K562 (cell line): ENCODE data around the gene RNF4. TPM values are rescaled to one million over a fixed set of nuclear protein-coding genes. Genes with fewer than 3 reads are reported as not detected.

Source experiments
- ATF1 ChIP-seq, 2 experiments: fragments of 450-650 bp in 1 of 2; IDR thresholded peaks; 2 replicates each; pipeline ENCODE4 v1.6.1; 2016; ENCODE audit warnings: missing compliant biosample characterization in 1 of 2, missing genetic modification characterization in 1 of 2
- CC2D1A ChIP-seq: fragments of 450-650 bp; IDR thresholded peaks from 2 replicates; pipeline ENCODE4 v1.6.1; 2017; ENCODE audit warnings: mild to moderate bottlenecking
- CTCFL ChIP-seq: IDR thresholded peaks from 2 replicates; pipeline ENCODE4 v1.6.1; 2011; ENCODE audit warnings: borderline replicate concordance, low read depth, mild to moderate bottlenecking, moderate library complexity, low read length; ENCODE audit not compliant: insufficient read depth, poor library complexity, severe bottlenecking
- ETV6 ChIP-seq, 3 experiments: fragments of 150-350 bp in 1 of 3; sonication (generic) in 1 of 3; formaldehyde crosslinking in 1 of 3; IDR thresholded peaks; 2 replicates each; pipeline versions ENCODE4 v1.6.1 to v1.8.0; 2014 to 2022; ENCODE audit warnings: borderline replicate concordance in 2 of 3, low read depth in 2 of 3, antibody characterized with exemption in 1 of 3, low read length in 1 of 3, mild to moderate bottlenecking in 1 of 3, missing genetic modification reagents in 1 of 3
- HDAC6 ChIP-seq: IDR thresholded peaks from 2 replicates; pipeline ENCODE4 v1.6.1; 2012; ENCODE audit warnings: low read depth, mild to moderate bottlenecking, control low read depth, inconsistent platforms, low read length, moderate library complexity
- HOMEZ ChIP-seq: fragments of 250-450 bp; sonication (Bioruptor Pico); IDR thresholded peaks from 2 replicates; pipeline ENCODE4 v1.4.0; 2020; ENCODE audit warnings: mild to moderate bottlenecking, moderate library complexity
- ILK ChIP-seq: fragments of 450-650 bp; IDR thresholded peaks from 2 replicates; pipeline ENCODE4 v1.6.1; 2016; ENCODE audit warnings: missing genetic modification characterization, low read depth, mild to moderate bottlenecking, missing compliant biosample characterization, moderate library complexity, borderline replicate concordance
- MCM7 ChIP-seq, 2 experiments: fragments of 450-650 bp; IDR thresholded peaks; 2 replicates each; pipeline ENCODE4 v1.6.1; 2016 to 2018
- MLX ChIP-seq, 2 experiments: fragments of 450-650 bp in 1 of 2; sonication (generic) in 1 of 2; formaldehyde crosslinking; conservative IDR thresholded peaks; 2 replicates each; pipeline versions ENCODE4 v1.4.0 to v1.8.1; 2020 to 2022; ENCODE audit warnings: mild to moderate bottlenecking in 1 of 2, missing genetic modification reagents in 1 of 2
- RBBP5 ChIP-seq: fragments of 200-600 bp; sonication (generic); IDR thresholded peaks from 2 replicates; pipeline ENCODE4 v1.6.1; 2012; ENCODE audit warnings: borderline replicate concordance, mild to moderate bottlenecking, low read length, control low read depth, inconsistent platforms; ENCODE audit not compliant: insufficient read depth, poor library complexity, severe bottlenecking
- SPI1 ChIP-seq: IDR thresholded peaks from 2 replicates; pipeline ENCODE4 v1.6.1; 2011; ENCODE audit warnings: low read depth, low read length, control low read depth, borderline replicate concordance
- THRAP3 ChIP-seq: fragments of 450-650 bp; IDR thresholded peaks from 2 replicates; pipeline ENCODE4 v1.6.1; 2016; ENCODE audit warnings: mild to moderate bottlenecking, inconsistent platforms, borderline replicate concordance
- YBX1 ChIP-seq: fragments of 450-650 bp; IDR thresholded peaks from 2 replicates; pipeline ENCODE4 v1.7.1; 2016; ENCODE audit warnings: mild to moderate bottlenecking
- ZNF23 ChIP-seq: fragments of 250-450 bp; sonication (Bioruptor Pico); IDR thresholded peaks from 2 replicates; pipeline ENCODE4 v1.4.0; 2020; ENCODE audit warnings: mild to moderate bottlenecking
- ZNF561 ChIP-seq: fragments of 450-650 bp; formaldehyde crosslinking; conservative IDR thresholded peaks from 2 replicates; pipeline ENCODE4 v1.4.0; 2020; ENCODE audit warnings: mild to moderate bottlenecking, moderate library complexity
- ZNF609 ChIP-seq: sonication (generic); formaldehyde crosslinking; IDR thresholded peaks from 2 replicates; pipeline ENCODE4 v1.8.1; 2023; ENCODE audit warnings: missing genetic modification reagents, mild to moderate bottlenecking, borderline replicate concordance
- ZNF707 ChIP-seq: fragments of 250-450 bp; sonication (Bioruptor Pico); conservative IDR thresholded peaks from 2 replicates; pipeline ENCODE4 v1.8.0; 2022; ENCODE audit warnings: inconsistent platforms, mild to moderate bottlenecking, moderate library complexity
- polyA plus RNA-seq, 8 experiments: library from polyadenylated mRNA; depleted of rRNA in 4 of 8; stranded (reverse) in 5 of 8; unstranded in 3 of 8; fragments of >200 nt; fragmentation: Nextera tagmentation in 2 of 8; fragmentation: Illumina TruSeq in 1 of 8; extraction: Ambion mirVana in 2 of 8; extraction: Trizol in 1 of 8; gene quantifications; 2 replicates each; pipeline versions ENCODE4 v1.2.1 to v1.2.3, GENCODE V29; 2011 to 2014; ENCODE audit warnings: inconsistent platforms in 1 of 8, missing spikeins in 1 of 8
- total RNA-seq, 7 experiments: library from RNA; depleted of rRNA in 6 of 7; stranded (reverse); fragments of >200 nt in 6 of 7; fragmentation: Illumina TruSeq in 2 of 7; extraction: Trizol in 2 of 7; gene quantifications; 2 replicates each; pipeline versions ENCODE4 v1.2.1 to v1.2.3, GENCODE V29; 2011 to 2021; ENCODE audit warnings: low replicate concordance in 1 of 7

Gene RNF4
- total and polyA plus RNA-seq, 9 of the 15 experiments (the other 6 are each of a cell fraction or from before 2014, with no cell fraction given), result 19.2 to 59.3 (median 44.8) TPM

- no peak for TF ChIP-seq ZNF707 (CRISPR knock-in tag)
- TF ChIP-seq RBBP5, result peak; percentile 2
- no peak for TF ChIP-seq ZNF23
- no peak for TF ChIP-seq MCM7 (IDR thresholded peaks at IDR 0.05)
- no peak for TF ChIP-seq ILK (tag)
- TF ChIP-seq THRAP3, result no peak
- TF ChIP-seq CTCFL, result no peak
- TF ChIP-seq HDAC6, result no peak
- no peak for TF ChIP-seq HOMEZ (CRISPR knock-in tag)
- TF ChIP-seq YBX1, result no peak
- TF ChIP-seq ZNF609, result no peak; the same call in 1 of the 2 replicates
- no peak for TF ChIP-seq ATF1 (CRISPR knock-in tag; IDR thresholded peaks at IDR 0.05)
- TF ChIP-seq ATF1 (tag; IDR thresholded peaks at IDR 0.05), result peak; percentile 81
- TF ChIP-seq MLX (CRISPR knock-in tag; conservative IDR thresholded peaks at IDR 0.05), result no peak
- TF ChIP-seq SPI1, result peak; percentile 95
- TF ChIP-seq ZNF561 (CRISPR knock-in tag), result no peak
- no peak for TF ChIP-seq ETV6 (IDR thresholded peaks at IDR 0.05; ENCODE audit: borderline replicate concordance in 1 of 2, low read depth in 2 of 2, low read length in 1 of 2)
- TF ChIP-seq ETV6 (CRISPR knock-in tag; IDR thresholded peaks at IDR 0.05; ENCODE audit: borderline replicate concordance), result 0 out of 2 replicates have a peak, but pooled peaks have one; percentile 38
- TF ChIP-seq CC2D1A, result no peak
Measured at GRCh38 chr4:2468456-2469191, at the start of gene RNF4 (continued).
